Activated T-cell treated with anti-CD3 and anti-CD28 coated beads, Interleukin-2, amount 50 U/mL, for 72 hours (primary cell): ENCODE measurements around the gene C15orf61. TPM values are rescaled to one million over a fixed set of nuclear protein-coding genes. Genes with fewer than 3 reads are reported as not detected.

Source experiments
- ATAC-seq, 2 donors: fragments of 150-1000 bp; cut with Tn5 transposase; replicated peaks in 1 of 2; 2 replicates each; pipeline ENCODE4 v1.10.0; 2021; ENCODE audit warnings: moderate library complexity in 2 of 2, mild to moderate bottlenecking in 1 of 2
- DNase-seq, 2 donors: peaks; one replicate each; pipeline ENCODE4 v3.0.0; 2021 to 2022; ENCODE audit warnings: mixed read lengths in 1 of 2
- H3K27ac Mint-ChIP-seq: one replicate; pipeline ENCODE4 v1.8.0; 2022; ENCODE audit warnings: mild to moderate bottlenecking, moderate library complexity, mixed read lengths
- H3K27me3 Mint-ChIP-seq: one replicate; pipeline ENCODE4 v1.8.0; 2022; ENCODE audit warnings: low read depth, mixed read lengths
- H3K36me3 Mint-ChIP-seq, 2 donors: one replicate each; pipeline ENCODE4 v1.8.0; 2022; ENCODE audit warnings: mixed read lengths in 2 of 2, mild to moderate bottlenecking in 1 of 2; ENCODE audit not compliant: insufficient read depth in 2 of 2
- H3K4me1 Mint-ChIP-seq: one replicate; pipeline ENCODE4 v1.8.0; 2022; ENCODE audit warnings: low read depth, mixed read lengths
- H3K4me3 Mint-ChIP-seq, 2 donors: one replicate each; pipeline ENCODE4 v1.8.0; 2022; ENCODE audit warnings: mild to moderate bottlenecking in 2 of 2, mixed read lengths in 2 of 2, moderate library complexity in 2 of 2
- H3K9me3 Mint-ChIP-seq, 2 donors: one replicate each; pipeline ENCODE4 v1.8.0; 2022; ENCODE audit warnings: mixed read lengths in 2 of 2
- total RNA-seq, 2 donors: library from RNA; stranded (reverse); gene quantifications; one replicate each; pipeline ENCODE4 v1.2.3, GENCODE V29; 2022

C15orf61 gene
- total RNA-seq, 2 donors from 2014 or later, result 5.3 TPM

- ATAC-seq, result no peak
- Mint-ChIP-seq H3K4me3 (peak overlapping the region in 1 of 2 donors; percentile 36), H3K27ac (no peak overlapping the region), H3K4me1 (peaks cover 22% of the 10 kb centered on the region), H3K9me3 (no peaks in the 10 kb centered on the region), H3K27me3 (no peaks in the 10 kb centered on the region), H3K36me3 (peaks cover 0 to 3% of the 10 kb centered on the region in 2 donors)
- DNase-seq, result no peak
Observed at GRCh38 chr15:67524235-67524634, 3.3 kb downstream of the C15orf61 start.

DNA sequence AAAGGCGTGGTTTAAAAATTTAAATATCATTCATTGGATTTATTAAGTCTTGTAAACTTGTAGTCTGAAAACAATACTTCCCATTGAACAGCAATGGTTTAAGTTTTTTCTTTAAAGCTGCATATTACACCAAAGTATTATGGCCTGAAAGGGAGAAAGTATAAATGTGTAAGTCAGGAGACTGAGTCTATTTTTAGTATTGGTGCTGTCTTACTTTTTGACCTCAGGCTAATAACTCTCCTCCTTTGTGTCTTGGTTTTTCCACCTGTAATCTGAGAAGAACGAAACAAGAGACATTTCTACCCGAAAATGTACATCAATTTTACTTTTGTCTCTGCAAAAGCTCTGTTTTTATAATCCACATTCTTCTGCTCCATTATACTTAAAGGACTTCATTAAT is 7.6 kb downstream of the C15orf61 start:
- H3K27ac Mint-ChIP-seq, result no peak overlapping the region
- no peaks in the 10 kb centered on the region for H3K36me3 Mint-ChIP-seq
- no peak overlapping the region for H3K4me3 Mint-ChIP-seq
- H3K27me3 Mint-ChIP-seq, result no peaks in the 10 kb centered on the region
- H3K9me3 Mint-ChIP-seq, result no peaks in the 10 kb centered on the region
- DNase-seq (no peak), ATAC-seq (no peak)
- peaks cover 13% of the 10 kb centered on the region for H3K4me1 Mint-ChIP-seq

DNA sequence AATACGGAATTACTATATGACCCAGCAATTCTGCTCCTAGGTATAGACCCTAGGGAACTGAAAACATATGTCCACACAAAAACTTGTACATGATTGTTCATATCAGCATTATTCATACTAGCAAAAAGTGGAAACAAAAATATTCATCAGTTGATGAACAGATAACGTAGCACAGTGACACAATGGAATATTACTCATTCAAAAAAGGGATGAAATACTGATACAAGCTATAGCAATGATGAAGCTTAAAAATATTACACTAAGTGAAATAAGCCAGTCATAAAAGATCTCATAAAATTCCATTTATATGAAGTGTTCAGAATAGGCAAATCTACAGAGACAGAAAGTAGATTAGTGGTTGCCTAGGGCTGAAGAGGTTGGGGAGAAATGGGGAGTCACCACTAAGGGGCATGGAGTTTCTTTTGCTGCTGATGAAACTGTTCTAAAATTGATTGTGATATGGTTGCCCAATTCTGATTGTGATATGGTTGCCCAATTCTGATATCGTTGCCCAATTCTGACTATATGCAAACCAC is 10.5 kb downstream of the C15orf61 start:
- H3K4me3 Mint-ChIP-seq, result no peak overlapping the region
- peak; percentile 84 to 91 for ATAC-seq

GRCh38 chr15:67533873-67534272 is 12.9 kb downstream of the C15orf61 start:
- Mint-ChIP-seq H3K27me3 (no peaks in the 10 kb centered on the region), H3K9me3 (no peaks in the 10 kb centered on the region), H3K36me3 (no peaks in the 10 kb centered on the region), H3K4me3 (no peak overlapping the region), H3K27ac (no peak overlapping the region), H3K4me1 (peaks cover 22% of the 10 kb centered on the region)
- DNase-seq (no peak), ATAC-seq (no peak)

More for the DNA sequence above, 10.5 kb downstream of the C15orf61 start:
- no peak for DNase-seq
- no peaks in the 10 kb centered on the region for H3K36me3 Mint-ChIP-seq
- H3K4me1 Mint-ChIP-seq, result peaks cover 19% of the 10 kb centered on the region
- H3K27ac Mint-ChIP-seq, result no peak overlapping the region
- H3K9me3 Mint-ChIP-seq, result no peaks in the 10 kb centered on the region
- no peaks in the 10 kb centered on the region for H3K27me3 Mint-ChIP-seq

GRCh38 chr15:67534360-67534759 is 13.4 kb downstream of the C15orf61 start:
- no peaks in the 10 kb centered on the region for H3K9me3 Mint-ChIP-seq
- DNase-seq (no peak), ATAC-seq (no peak)
- no peaks in the 10 kb centered on the region for H3K36me3 Mint-ChIP-seq
- H3K4me1 Mint-ChIP-seq, result peaks cover 27% of the 10 kb centered on the region
- H3K4me3 Mint-ChIP-seq, result no peak overlapping the region
- H3K27me3 Mint-ChIP-seq, result no peaks in the 10 kb centered on the region
- no peak overlapping the region for H3K27ac Mint-ChIP-seq

GRCh38 chr15:67537771-67538170 is 16.8 kb downstream of the C15orf61 start:
- Mint-ChIP-seq H3K36me3 (peaks cover 0 to 3% of the 10 kb centered on the region in 2 donors), H3K9me3 (no peaks in the 10 kb centered on the region), H3K27ac (no peak overlapping the region), H3K4me1 (peaks cover 24% of the 10 kb centered on the region), H3K27me3 (no peaks in the 10 kb centered on the region), H3K4me3 (no peak overlapping the region)
- DNase-seq (no peak), ATAC-seq (no peak)

- no peaks in the 10 kb centered on the region for H3K27me3 Mint-ChIP-seq
- peaks cover 44% of the 10 kb centered on the region for H3K4me1 Mint-ChIP-seq
Observed at GRCh38 chr15:67542420-67543347, 21.8 kb downstream of the C15orf61 start, which contains the start of gene MAP2K5. TSS of gene MAP2K5 (plus strand) at chr15:67542703. CDS start at chr15:67543336, 633 bp downstream.

DNA sequence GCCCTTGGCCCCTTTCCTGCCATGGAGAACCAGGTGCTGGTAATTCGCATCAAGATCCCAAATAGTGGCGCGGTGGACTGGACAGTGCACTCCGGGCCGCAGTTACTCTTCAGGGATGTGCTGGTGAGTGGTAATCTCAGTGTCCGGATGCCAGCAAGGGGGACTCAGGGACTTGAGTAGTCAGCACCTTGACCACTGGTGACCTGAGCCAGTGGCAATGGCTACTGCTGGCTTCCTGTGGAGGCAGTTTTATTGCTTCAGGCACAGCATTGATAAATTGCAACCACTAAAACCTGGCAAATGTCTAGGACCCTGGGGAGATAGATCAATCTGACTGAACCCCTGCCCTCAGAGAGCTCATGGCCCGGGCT is 22.4 kb downstream of the C15orf61 start:
- DNase-seq, result no peak
- H3K36me3 Mint-ChIP-seq, result peaks cover 0 to 5% of the 10 kb centered on the region in 2 donors
- no peaks in the 10 kb centered on the region for H3K27me3 Mint-ChIP-seq
- peak overlapping the region; percentile 86 for H3K27ac Mint-ChIP-seq
- no peaks in the 10 kb centered on the region for H3K9me3 Mint-ChIP-seq
- peaks cover 50% of the 10 kb centered on the region for H3K4me1 Mint-ChIP-seq
- ATAC-seq, result no peak
- peak overlapping the region; percentile 94 to 99 for H3K4me3 Mint-ChIP-seq

More at GRCh38 chr15:67542420-67543347, 21.8 kb downstream of the C15orf61 start, which contains the start of gene MAP2K5:
- peak within 1 kb of the TSS; percentile 94 for H3K27ac Mint-ChIP-seq
- peak; percentile 85 to 90 for DNase-seq
- peak; percentile 75 to 79 for ATAC-seq
- peaks cover 0 to 5% of the 10 kb centered on the region in 2 donors for H3K36me3 Mint-ChIP-seq
- no peaks in the 10 kb centered on the region for H3K9me3 Mint-ChIP-seq
- H3K4me3 Mint-ChIP-seq, result peak within 1 kb of the TSS; percentile 94 to 99

DNA sequence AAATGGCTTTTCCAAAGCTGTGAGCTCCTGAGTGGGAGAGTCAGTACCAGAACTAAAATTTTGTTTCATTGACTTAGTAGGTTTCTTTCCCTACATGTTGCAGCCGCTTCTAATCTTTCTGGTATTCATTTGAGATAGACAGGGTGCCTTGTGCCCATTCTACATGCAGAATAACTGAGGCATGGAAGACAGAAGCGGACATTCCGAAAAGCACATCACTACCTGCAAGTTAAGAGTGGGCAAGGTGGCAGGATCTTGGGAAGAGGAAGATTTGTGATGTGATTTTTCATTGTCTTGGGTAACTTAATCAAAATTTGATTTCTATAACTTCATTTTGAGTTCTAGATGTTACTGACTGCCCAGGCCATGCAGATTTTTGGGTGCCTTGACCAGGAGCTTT is 23.5 kb downstream of the C15orf61 start:
- Mint-ChIP-seq H3K27me3 (no peaks in the 10 kb centered on the region), H3K4me3 (peak overlapping the region in 1 of 2 donors; percentile 94), H3K4me1 (peaks cover 53% of the 10 kb centered on the region), H3K36me3 (peaks cover 0 to 5% of the 10 kb centered on the region in 2 donors), H3K9me3 (no peaks in the 10 kb centered on the region), H3K27ac (peak overlapping the region; percentile 58)
- DNase-seq (no peak), ATAC-seq (no peak)

DNA sequence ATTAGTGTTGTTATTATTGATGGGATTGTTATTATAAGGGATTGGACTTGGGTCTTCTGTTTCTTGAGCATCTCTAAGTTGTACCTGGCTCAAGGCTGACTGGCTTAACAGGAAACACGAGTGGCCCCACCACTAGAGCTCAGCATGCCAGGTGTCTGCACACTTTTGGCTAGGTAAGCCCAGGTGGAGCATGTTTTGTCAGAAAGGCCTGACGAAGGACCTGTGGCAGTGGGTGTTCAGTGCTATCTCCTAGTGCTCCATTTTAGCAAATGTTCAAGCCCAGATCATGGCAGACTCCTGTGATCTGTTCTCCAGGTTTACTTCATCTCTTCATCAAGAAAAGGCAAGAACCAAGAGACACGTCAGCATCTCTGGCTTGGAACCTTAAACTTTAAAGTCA is 24.9 kb downstream of the C15orf61 start:
- Mint-ChIP-seq H3K9me3 (no peaks in the 10 kb centered on the region), H3K27me3 (no peaks in the 10 kb centered on the region), H3K27ac (no peak overlapping the region), H3K4me3 (no peak overlapping the region), H3K4me1 (peaks cover 49% of the 10 kb centered on the region), H3K36me3 (peaks cover 4 to 5% of the 10 kb centered on the region in 2 donors)
- no peak for ATAC-seq
- no peak for DNase-seq

GRCh38 chr15:67547064-67547463 is 26.1 kb downstream of the C15orf61 start:
- Mint-ChIP-seq H3K27me3 (no peaks in the 10 kb centered on the region), H3K4me3 (no peak overlapping the region), H3K4me1 (peaks cover 49% of the 10 kb centered on the region), H3K9me3 (no peaks in the 10 kb centered on the region), H3K27ac (no peak overlapping the region), H3K36me3 (peaks cover 2 to 4% of the 10 kb centered on the region in 2 donors)
- no peak for DNase-seq
- ATAC-seq, result no peak

DNA sequence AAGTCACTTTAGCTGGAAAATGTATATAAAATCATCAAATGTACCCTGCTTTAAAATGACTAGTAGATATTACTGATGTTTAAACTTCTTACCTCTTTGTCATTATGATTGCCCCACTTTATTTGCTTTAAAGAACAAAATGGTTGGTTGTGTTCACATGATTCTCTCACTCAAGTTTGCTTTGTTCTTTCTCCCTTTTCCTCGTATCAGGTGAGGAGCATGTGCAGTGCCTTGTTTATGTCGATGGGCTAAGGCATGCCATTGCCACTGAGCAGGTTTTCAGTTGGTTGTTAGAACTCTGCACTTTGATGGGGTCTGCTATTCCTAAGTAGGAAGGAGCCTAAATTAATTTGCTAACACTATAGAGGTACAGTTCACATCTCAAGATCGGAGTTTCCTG is 26.9 kb downstream of the C15orf61 start:
- no peak for DNase-seq
- H3K4me1 Mint-ChIP-seq, result peaks cover 49% of the 10 kb centered on the region
- no peak overlapping the region for H3K4me3 Mint-ChIP-seq
- no peak overlapping the region for H3K27ac Mint-ChIP-seq
- ATAC-seq, result no peak
- H3K9me3 Mint-ChIP-seq, result no peaks in the 10 kb centered on the region
- peaks cover 1 to 4% of the 10 kb centered on the region in 2 donors for H3K36me3 Mint-ChIP-seq
- H3K27me3 Mint-ChIP-seq, result no peaks in the 10 kb centered on the region

DNA sequence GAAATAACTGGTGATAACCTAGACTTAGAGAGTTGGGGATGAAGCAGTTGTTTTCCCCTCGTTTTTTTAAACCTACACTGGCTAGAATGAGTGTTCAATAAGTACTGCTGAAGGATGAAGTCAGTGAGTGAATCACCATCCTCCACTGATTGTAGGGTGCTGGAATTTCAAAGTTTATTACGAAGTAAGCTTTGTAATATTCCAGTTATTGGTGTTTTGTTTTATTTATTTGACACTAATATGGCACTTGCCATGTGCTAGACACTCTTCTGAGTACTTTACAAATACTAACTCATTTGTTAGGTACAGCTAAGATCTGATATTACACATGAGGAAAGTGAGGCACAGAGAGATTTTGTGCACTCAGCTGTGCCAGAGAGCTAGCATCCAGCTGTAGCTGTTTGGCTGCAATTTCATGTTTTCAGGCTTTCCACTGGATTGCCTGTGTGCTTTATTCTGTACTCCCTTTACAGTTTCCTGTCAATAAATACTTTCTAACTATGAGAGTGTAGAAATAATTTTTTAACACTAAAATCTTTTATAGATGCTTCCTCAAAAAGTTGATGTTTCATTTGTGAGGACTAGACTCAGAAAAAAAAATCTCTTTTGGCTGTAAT is 27.4 kb downstream of the C15orf61 start:
- H3K27ac Mint-ChIP-seq, result no peak overlapping the region
- peaks cover 46% of the 10 kb centered on the region for H3K4me1 Mint-ChIP-seq
- ATAC-seq (no peak), DNase-seq (no peak)
- H3K4me3 Mint-ChIP-seq, result no peak overlapping the region
- peaks cover 0 to 4% of the 10 kb centered on the region in 2 donors for H3K36me3 Mint-ChIP-seq
- H3K27me3 Mint-ChIP-seq, result no peaks in the 10 kb centered on the region
- H3K9me3 Mint-ChIP-seq, result no peaks in the 10 kb centered on the region
